Endothelial cell of umbilical vein (primary cell): ENCODE data around the gene C1orf105. TPM values are rescaled to one million over a fixed set of nuclear protein-coding genes. Genes with fewer than 3 reads are reported as not detected.

ENCODE experiments used
- BruUV-seq: library from RNA; stranded (reverse); fragments of 400-500 nt; replicated peaks from 2 replicates; lab custom pipeline; 2021; lab: Mats Ljungman, UMichigan
- CTCF ChIA-PET: fragments of 300-600, 350-600 bp; sonication (Branson Sonifier 250); formaldehyde crosslinking; loops from one replicate; lab custom pipeline; 2021; ENCODE audit warnings: antibody characterized with exemption, inconsistent platforms; lab: Charles Lee
- POLR2A ChIA-PET: fragments of 300-600, 350-600 bp; sonication (Branson Sonifier 250); formaldehyde crosslinking; loops from one replicate; lab custom pipeline; 2021; ENCODE audit warnings: antibody characterized with exemption, inconsistent platforms; lab: Charles Lee
- DNase-seq: peaks from one replicate; pipeline ENCODE4 v3.0.0-alpha.2; 2011; ENCODE audit warnings: low read depth, low spot score
- FAIRE-seq: peaks from 2 replicates; lab custom pipeline; 2011; peaks lifted over from hg19 to GRCh38; lab: Jason Lieb, UNC
- H2AFZ ChIP-seq: 2 replicates; pipeline ENCODE4 v1.6.0; 2012; ENCODE audit warnings: low read depth, low read length, control low read depth, inconsistent platforms
- H3K27ac ChIP-seq: 2 replicates; pipeline ENCODE4 v1.5.1; 2011; ENCODE audit warnings: low read depth, mild to moderate bottlenecking, control low read depth, low read length, moderate library complexity; ENCODE audit not compliant: insufficient read depth
- H3K27me3 ChIP-seq, 2 experiments: 2 replicates each; pipeline versions ENCODE4 v1.6.0 to v1.6.1; 2011; ENCODE audit warnings: low read length in 2 of 2, mixed read lengths in 1 of 2; ENCODE audit not compliant: control insufficient read depth in 2 of 2, insufficient read depth in 2 of 2
- H3K36me3 ChIP-seq, 2 experiments: 2 replicates in 1 of 2; 3 replicates in 1 of 2; pipeline ENCODE4 v1.5.1; 2011; ENCODE audit warnings: low read length in 2 of 2, mild to moderate bottlenecking in 1 of 2, moderate library complexity in 1 of 2; ENCODE audit not compliant: control insufficient read depth in 2 of 2, insufficient read depth in 2 of 2; ENCODE audit errors: extremely low read depth in 1 of 2
- H3K4me1 ChIP-seq: 3 replicates; pipeline ENCODE4 v1.5.1; 2011; ENCODE audit warnings: mild to moderate bottlenecking, low read length; ENCODE audit not compliant: control insufficient read depth, insufficient read depth; ENCODE audit errors: extremely low read depth
- H3K4me2 ChIP-seq: 2 replicates; pipeline ENCODE4 v1.6.1; 2011; ENCODE audit warnings: low read length, control low read depth, mixed read lengths; ENCODE audit not compliant: insufficient read depth
- H3K4me3 ChIP-seq, 3 experiments: fragments of 200-600 bp in 1 of 3; sonication (generic), shearing (Covaris generic) in 1 of 3; replicated peaks in 1 of 3; 2 replicates each; pipeline ENCODE4 v1.5.1; 2011 to 2016; ENCODE audit warnings: control low read depth in 3 of 3, low read length in 3 of 3, mild to moderate bottlenecking in 2 of 3, inconsistent platforms in 1 of 3, low read depth in 1 of 3, moderate library complexity in 1 of 3; ENCODE audit not compliant: insufficient read depth in 1 of 3
- H3K79me2 ChIP-seq: 2 replicates; pipeline ENCODE4 v1.6.0; 2012; ENCODE audit warnings: low read length, inconsistent platforms; ENCODE audit not compliant: control insufficient read depth, insufficient read depth
- H3K9ac ChIP-seq: replicated peaks from 2 replicates; pipeline ENCODE3; 2011; ENCODE audit warnings: low read length, control low read depth; ENCODE audit not compliant: insufficient read depth; ENCODE audit errors: extremely low read depth
- H3K9me1 ChIP-seq: replicated peaks from 3 replicates; pipeline ENCODE4 v1.6.0; 2011; ENCODE audit warnings: mild to moderate bottlenecking, low read length; ENCODE audit not compliant: control insufficient read depth, insufficient read depth; ENCODE audit errors: extremely low read depth
- H3K9me3 ChIP-seq: replicated peaks from 2 replicates; pipeline ENCODE4 v1.5.1; 2012; ENCODE audit warnings: low read length, inconsistent platforms; ENCODE audit not compliant: control insufficient read depth, insufficient read depth
- H4K20me1 ChIP-seq: replicated peaks from 2 replicates; pipeline ENCODE3; 2011; ENCODE audit warnings: mild to moderate bottlenecking, low read length; ENCODE audit not compliant: control insufficient read depth, insufficient read depth; ENCODE audit errors: extremely low read depth
- CTCF ChIP-seq, 2 donors: IDR thresholded peaks; 1 replicate in 1 of 2; 2 replicates in 1 of 2; pipeline ENCODE4 v1.5.1; 2011; ENCODE audit warnings: low read length in 2 of 2, mild to moderate bottlenecking in 2 of 2, moderate library complexity in 2 of 2, control low read depth in 1 of 2, inconsistent platforms in 1 of 2, low read depth in 1 of 2; ENCODE audit not compliant: insufficient read depth in 1 of 2; ENCODE audit errors: extremely low read depth in 1 of 2
- EZH2 ChIP-seq: IDR thresholded peaks from 2 replicates; pipeline ENCODE4 v1.6.1; 2012; ENCODE audit warnings: borderline replicate concordance, low read depth, mild to moderate bottlenecking, moderate library complexity, low read length, inconsistent platforms; ENCODE audit not compliant: severe bottlenecking
- FOS ChIP-seq: IDR thresholded peaks from 2 replicates; pipeline ENCODE4 v1.6.1; 2011; ENCODE audit warnings: mild to moderate bottlenecking, low read length, moderate library complexity, borderline replicate concordance; ENCODE audit not compliant: insufficient read depth
- GATA2 ChIP-seq: IDR thresholded peaks from 2 replicates; pipeline ENCODE4 v1.7.0; 2011; ENCODE audit warnings: low read depth, mild to moderate bottlenecking, moderate library complexity, mixed read lengths, low read length; ENCODE audit not compliant: insufficient read length, insufficient read depth
- JUN ChIP-seq: IDR thresholded peaks from 2 replicates; pipeline ENCODE4 v1.6.1; 2011; ENCODE audit warnings: borderline replicate concordance, low read depth; ENCODE audit not compliant: insufficient read length, insufficient read depth
- MAX ChIP-seq: IDR thresholded peaks from 2 replicates; pipeline ENCODE4 v1.6.1; 2011; ENCODE audit not compliant: insufficient read depth, insufficient read length
- MYC ChIP-seq: IDR thresholded peaks from one replicate; pipeline ENCODE4 v1.6.1; 2011; ENCODE audit warnings: mild to moderate bottlenecking, low read depth, low read length
- POLR2A ChIP-seq: IDR thresholded peaks from 2 replicates; pipeline ENCODE4 v1.6.1; 2012; ENCODE audit warnings: low read depth, mild to moderate bottlenecking, control low read depth, low read length
- POLR2AphosphoS5 ChIP-seq: IDR thresholded peaks from 2 replicates; pipeline ENCODE4 v1.6.1; 2012; ENCODE audit warnings: low read depth, mild to moderate bottlenecking, control low read depth, low read length, moderate library complexity; ENCODE audit not compliant: insufficient read depth
- dilution Hi-C: fragments of 300-500 bp; cut with MboI; formaldehyde crosslinking; loops from one replicate; pipeline ENCODE4 v1.15.0; 2019; ENCODE audit warnings: low sequenced_read_pairs; ENCODE audit not compliant: extremely low pct_ligation_motif_present
- intact Hi-C: fragments of 100-400 bp; cut with micrococcal nuclease; formaldehyde crosslinking; loops from one replicate; pipeline ENCODE4 v1.10.0; 2022
- polyA plus RNA-seq, 4 experiments: library from polyadenylated mRNA; depleted of rRNA in 3 of 4; stranded (reverse) in 3 of 4; unstranded in 1 of 4; fragments of >200 nt; gene quantifications; 2 replicates each; pipeline versions ENCODE4 v1.2.1 to v1.2.3, GENCODE V29; 2011 to 2012; ENCODE audit warnings: missing spikeins in 1 of 4
- total RNA-seq: library from RNA; stranded (reverse); gene quantifications from 2 replicates; pipeline ENCODE4 v1.2.3, GENCODE V29; 2021

Gene C1orf105
- total and polyA plus RNA-seq, 2 donors (not counting 3 experiments of a cell fraction or from before 2014, with no cell fraction given), result not detected

GRCh38 chr1:172515927-172516326 lies 95.4 kb downstream of the C1orf105 start:
- no peak for FAIRE-seq
- Histone ChIP-seq H3K9me3 (no peaks in the 10 kb centered on the region), H3K36me3 (no peaks in the 10 kb centered on the region), H3K9me1 (no peaks in the 10 kb centered on the region), H3K9ac (no peak overlapping the region), H3K27ac (no peak overlapping the region), H3K4me3 (no peak overlapping the region), H3K79me2 (no peaks in the 10 kb centered on the region), H2AFZ (no peak overlapping the region), H4K20me1 (no peaks in the 10 kb centered on the region), H3K4me1 (no peaks in the 10 kb centered on the region), H3K27me3 (no peaks in the 10 kb centered on the region), H3K4me2 (no peak overlapping the region)
- ChIA-PET CTCF (interaction anchor here (0.6 to 1.0 kb wide), 3 partner anchors 16 to 94 kb away, joined by 3 to 4 read pairs (median 3); no protein-coding TSS in a partner anchor), POLR2A (no interaction called here)
- BruUV-seq, result no TSS peak
- TF ChIP-seq CTCF (IDR thresholded peaks at IDR 0.05; ENCODE audit: extremely low read depth in 1 of 2, insufficient read depth in 1 of 2, low read depth in 1 of 2, low read length in 2 of 2) (no peak), POLR2AphosphoS5 (no peak), MAX (no peak), POLR2A (no peak), FOS (no peak), EZH2 (no peak), GATA2 (no peak), JUN (no peak), MYC (no peak)
- peak; percentile 34 for DNase-seq
- intact Hi-C loops (no loop called here), dilution Hi-C loops (no loop called here)
